HG03108 (cell line): ENCODE results near the gene GULP1.

Experiments
- ATAC-seq: cut with Tn5 transposase; IDR thresholded peaks from one replicate; pipeline ENCODE4 v1.9.1; 2021; ENCODE audit warnings: moderate library complexity; ENCODE audit not compliant: unreplicated experiment

GULP1 gene

GRCh38 chr2:188629753-188630527 lies 338.3 kb downstream of the GULP1 start:
- ATAC-seq = no peak

GRCh38 chr2:188631037-188631809 lies 339.5 kb downstream of the GULP1 start:
- ATAC-seq = no peak

- ATAC-seq = no peak
Measured at GRCh38 chr2:188634656-188635055, 343.0 kb downstream of the GULP1 start.
